Fibroblast of peridontal ligament (primary cell): ENCODE data around the gene SEZ6L.

Experiments
- DNase-seq: peaks from one replicate; pipeline ENCODE4 v3.0.0-alpha.2; 2010; ENCODE audit errors: extremely low read depth

Gene SEZ6L

DNA sequence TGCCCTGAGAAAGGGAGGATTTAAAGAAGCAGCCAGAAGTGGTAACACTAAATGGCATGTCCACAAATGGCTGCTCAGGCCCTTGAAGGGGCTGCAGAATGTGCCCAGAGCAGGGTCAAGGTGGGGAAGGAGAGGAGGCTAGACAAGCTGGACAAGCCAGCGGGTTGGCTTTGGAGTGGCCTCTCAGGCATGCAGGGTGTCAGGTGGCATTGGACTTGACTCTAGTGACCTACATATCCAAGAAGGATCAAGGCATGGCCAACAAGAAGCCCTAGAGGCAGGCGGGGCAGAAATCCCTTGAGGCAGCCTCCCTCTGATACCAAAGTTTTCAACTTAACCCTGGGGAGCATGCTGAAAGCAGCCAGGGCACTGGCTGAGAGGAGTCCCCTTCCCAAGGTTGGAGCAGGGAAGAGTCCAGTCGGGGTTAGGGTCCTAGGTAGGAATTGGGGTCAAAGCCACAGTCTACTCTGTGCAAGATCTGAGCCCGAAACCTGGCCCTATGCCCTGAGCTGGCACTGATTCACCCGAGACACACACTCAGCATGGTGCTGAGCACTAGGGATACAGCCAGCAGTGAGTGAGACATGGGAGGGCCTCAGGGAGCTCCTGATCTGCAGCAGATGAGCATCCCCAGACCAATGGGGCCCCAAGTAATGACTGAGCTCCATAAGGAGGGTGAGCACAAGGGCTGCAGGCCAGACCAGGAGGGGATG lies 164.0 kb downstream of the SEZ6L start:
- no peak for DNase-seq

DNA sequence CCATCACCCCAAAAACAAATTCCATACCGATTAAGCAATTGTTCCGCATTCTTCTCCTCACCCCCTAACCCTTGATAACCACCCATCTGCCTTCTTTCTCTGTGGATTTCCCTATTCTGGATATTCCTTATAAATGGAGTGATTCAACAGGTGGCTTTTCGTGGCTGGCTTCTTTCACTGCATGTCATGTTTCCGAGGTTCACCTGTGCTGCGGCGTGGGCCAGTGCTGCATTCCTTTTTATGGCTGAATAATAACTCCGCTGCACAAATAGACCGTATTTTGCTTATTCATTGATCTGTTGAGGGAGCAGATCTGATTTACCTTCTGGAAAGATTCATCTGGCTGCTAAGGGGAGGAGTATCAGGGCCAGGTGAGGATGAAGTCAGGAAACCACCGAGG lies 165.0 kb downstream of the SEZ6L start:
- DNase-seq = no peak

DNA sequence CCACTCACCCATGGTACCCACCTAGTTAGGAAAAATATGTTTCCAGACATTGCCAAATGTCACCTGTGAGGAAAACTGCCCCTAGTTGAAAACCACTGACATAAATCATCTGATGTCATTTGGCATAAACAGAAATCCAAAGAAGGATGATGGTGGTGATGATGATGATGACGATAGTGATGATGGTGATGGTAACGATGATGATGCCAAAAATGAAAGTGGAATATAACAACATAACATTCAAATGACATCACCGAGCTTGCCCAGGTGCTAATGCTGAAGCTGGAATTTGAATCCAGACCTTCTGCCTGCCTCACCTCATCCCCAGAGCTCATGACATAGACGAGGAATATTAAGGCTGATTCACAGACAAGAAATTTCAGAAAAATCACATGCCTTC lies 167.5 kb downstream of the SEZ6L start:
- DNase-seq = no peak

DNA sequence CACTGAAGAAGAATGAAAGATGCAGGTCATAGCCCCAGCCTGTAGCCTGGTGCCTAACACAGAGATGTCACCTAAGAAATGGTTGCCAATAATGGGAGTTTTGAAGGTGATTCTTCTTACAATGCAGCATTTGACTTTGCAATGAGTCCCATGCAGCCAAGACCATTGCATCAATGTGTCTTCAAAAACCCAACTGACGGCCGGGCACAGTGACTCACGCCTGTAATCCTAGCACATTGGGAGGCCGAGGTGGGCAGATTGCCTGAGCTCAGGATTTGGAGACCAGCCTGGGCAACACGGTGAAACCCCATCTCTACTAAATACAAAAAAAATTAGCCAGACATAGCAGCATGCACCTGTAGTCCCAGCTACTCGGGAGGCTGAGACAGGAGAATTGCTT lies 170.5 kb downstream of the SEZ6L start:
- DNase-seq = no peak

DNA sequence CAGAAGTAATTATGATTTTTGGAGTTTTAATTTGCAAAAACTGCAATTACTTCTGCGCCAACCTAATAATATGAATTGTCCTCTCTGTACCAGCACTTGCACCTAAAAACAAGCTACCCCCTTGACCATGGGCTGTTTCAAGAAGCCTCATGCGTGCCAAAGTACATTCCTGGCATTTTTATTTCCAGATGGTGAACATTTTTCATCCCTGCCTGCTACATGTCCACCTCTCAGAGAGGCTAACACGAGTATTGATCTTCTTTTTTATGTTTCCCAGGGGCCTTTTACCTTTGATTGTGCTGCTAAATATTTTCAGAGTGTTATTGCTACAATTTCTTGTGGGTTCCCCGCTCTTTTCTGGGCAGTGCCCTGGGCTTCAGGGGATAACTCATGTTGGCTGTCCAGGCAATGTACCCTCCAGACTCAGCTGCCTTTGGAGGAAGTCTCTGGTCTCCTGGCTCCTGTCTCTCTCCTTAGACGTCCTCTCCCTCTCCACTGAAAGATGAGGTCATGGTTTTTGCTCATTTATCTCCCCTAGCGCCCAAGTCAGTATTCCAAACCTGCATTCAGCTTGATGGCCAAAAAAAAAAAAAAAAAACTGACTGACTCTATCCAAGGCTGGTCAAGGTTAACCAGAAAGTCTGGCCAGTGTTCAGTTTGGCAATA lies 173.6 kb downstream of the SEZ6L start:
- DNase-seq = no peak

DNA sequence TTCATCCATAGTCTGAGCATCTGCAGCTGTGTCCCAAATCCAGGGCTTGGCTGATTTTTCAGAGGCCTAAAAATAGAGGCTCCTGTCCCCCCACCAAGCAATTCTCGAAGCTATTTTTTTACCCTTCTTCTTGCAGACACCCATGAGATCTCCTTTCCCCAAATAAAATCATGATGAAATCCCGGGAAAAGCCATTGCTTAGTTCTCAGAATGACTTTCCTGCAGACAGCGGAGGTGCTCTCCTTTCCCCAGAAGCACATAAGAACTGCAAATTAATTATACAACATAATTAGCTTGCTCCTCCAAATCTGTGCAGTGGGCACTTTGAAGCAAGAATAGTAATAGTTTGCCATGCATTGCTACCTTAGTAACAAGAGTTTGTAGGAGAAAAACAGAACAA lies 176.2 kb downstream of the SEZ6L start:
- DNase-seq = no peak

DNA sequence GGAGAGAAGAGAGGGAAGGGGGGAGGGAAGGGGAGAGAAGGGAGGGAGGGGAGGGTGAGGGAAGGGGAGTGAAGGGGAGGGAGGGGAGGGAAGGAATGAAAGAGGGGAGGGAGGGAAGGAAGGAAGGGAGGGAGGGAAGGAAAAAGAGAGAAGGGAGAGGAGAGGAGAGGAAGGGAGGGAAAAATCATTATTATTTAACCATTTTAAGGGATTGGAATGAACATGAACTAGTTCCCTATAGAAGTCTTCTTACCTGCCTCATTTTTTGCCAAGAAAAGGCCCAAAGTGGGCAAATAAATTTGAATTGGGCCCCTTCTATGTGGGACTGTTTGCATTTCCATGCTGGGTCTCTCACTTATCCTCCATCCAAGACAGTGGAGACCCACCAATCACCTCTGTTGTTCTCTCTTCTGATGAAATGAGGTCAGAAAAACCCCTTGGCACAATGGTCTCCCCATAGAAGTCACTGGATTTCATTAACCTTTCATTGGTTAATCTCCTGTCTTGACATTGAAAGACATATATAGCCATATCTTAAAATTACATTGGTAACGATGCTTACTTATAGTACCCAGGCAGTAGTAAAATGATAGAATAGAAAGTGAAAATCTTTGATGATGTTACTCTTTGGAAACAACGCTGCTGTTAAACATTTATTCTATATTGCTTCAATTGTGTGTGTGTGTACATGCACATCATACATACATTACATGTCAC lies 179.7 kb downstream of the SEZ6L start:
- DNase-seq = no peak

DNA sequence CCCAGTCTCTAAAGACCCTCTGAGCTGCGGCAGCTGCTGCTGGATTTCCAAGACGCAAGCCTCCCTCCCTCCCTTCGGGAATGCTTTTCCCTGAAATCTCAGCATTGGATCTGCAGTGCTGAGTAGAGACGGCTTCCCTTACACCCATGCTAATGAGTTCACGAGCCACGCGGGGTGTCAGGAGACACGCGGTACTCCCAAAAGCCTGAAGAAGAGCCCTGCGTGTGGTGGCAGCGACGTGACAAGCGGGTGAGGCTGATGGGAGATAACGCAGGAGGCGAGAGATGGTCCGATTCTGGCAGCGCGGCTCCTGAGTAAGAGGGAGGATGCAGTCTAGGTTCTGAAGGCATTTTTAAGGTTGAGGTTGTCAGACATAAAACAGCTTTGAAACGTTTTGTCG lies 185.4 kb downstream of the SEZ6L start:
- no peak for DNase-seq

DNA sequence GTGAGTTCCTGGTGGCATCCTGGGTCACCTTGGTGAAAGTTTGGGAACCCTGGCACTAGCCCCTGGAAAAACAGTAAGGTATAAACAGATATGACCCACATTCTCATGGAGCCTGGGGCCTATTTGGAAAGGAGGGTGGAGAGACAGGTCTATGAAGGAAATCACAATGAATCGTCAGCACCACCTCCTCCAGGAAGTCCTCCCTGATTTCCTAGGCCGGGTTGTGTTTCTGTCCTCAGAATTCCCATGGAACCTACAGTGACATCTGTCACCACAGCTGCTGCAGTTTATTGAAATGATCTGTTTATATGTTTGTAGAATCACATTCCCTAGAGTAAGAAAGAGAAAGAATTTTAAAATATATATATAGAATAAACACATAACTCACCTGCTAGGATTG lies 188.0 kb downstream of the SEZ6L start:
- DNase-seq = no peak

DNA sequence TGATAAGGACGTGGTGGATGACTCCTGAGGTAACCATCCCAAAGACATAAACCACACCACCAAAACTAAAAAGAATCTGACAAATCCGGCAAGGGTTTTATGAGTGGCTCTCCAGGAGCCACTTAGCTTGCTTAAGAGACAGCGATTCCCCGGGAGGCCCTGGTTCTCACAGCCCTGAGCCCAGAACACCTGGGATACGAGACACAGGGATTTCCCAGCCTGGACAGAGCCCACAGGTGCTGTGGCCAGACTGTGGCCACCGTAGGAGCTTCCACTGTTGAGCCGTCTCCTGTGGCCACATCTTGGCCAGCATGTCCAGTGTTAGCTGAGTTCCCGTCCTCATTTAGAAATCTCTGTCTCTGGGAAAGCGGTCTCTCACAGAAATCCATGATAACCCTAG lies 188.6 kb downstream of the SEZ6L start:
- DNase-seq = no peak

DNA sequence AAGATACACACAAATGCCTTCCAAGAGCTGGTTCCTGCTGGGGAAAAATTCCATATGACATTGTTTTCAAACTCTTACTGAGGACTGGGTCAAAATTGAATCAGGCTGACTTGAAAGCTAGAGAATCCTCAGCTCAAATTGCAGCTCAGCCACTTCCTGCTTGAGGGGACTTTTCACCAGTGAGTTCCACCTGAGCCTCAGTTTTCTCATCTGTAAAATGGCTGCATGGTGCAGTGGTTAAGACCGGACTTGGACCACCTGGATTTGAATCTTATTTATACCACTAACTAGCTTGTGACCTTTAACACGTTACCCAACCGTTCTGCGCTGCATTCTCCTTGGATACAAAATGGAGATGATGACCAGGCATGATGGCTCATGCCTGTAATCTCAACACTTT lies 189.9 kb downstream of the SEZ6L start:
- DNase-seq = no peak

DNA sequence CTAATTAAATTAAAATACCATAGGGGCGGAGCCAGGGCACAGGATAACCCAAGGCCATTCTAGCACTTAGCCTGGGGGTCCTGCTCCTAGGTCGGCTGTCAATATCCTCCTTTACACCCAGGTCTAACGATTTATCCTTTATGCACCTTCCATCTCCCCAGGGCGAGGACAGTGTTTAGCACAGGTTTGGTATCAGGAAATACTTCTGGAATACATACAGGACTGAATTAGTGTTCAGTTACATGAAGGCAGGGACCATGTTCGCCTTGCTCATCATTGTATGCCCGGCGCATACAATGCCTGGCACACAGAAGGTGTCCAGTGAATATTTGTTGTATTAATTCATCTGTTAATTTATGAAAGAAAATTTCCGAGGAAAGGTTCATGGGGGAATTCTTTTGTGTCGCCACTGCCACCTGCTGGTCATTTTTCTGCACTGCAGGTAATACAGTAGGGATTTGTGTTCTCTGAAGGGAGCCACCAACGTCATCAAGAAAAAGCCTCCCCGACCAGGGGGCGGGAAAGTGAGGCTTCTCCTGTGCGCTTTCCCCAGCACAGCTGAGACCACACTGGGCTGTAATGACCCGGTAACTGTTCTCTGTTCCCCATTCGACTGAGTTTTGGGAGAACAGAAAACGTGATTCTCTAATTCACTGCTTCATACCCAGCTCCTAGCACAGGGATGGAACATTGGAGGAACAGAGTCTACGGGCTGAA lies 191.1 kb downstream of the SEZ6L start:
- peak; percentile 83 for DNase-seq

DNA sequence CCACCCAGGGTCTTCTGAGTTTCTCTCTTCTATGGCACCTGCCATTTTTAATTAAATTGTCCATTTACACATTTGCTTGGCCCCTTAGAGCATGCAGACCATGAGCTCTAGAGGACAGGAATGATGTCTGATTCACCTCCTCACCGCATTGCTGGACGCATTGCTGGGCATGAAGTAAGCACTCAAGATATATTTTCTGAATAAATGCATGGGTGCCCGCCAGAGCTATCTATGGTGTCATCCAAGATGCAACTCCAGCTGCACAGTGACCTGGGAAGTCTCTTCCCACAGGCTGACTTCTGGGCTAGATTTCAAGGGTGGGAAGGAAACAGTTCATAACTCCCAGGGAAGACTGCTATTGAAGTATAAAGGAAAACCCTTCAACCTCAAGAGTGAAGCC lies 193.2 kb downstream of the SEZ6L start:
- DNase-seq = peak; percentile 48

DNA sequence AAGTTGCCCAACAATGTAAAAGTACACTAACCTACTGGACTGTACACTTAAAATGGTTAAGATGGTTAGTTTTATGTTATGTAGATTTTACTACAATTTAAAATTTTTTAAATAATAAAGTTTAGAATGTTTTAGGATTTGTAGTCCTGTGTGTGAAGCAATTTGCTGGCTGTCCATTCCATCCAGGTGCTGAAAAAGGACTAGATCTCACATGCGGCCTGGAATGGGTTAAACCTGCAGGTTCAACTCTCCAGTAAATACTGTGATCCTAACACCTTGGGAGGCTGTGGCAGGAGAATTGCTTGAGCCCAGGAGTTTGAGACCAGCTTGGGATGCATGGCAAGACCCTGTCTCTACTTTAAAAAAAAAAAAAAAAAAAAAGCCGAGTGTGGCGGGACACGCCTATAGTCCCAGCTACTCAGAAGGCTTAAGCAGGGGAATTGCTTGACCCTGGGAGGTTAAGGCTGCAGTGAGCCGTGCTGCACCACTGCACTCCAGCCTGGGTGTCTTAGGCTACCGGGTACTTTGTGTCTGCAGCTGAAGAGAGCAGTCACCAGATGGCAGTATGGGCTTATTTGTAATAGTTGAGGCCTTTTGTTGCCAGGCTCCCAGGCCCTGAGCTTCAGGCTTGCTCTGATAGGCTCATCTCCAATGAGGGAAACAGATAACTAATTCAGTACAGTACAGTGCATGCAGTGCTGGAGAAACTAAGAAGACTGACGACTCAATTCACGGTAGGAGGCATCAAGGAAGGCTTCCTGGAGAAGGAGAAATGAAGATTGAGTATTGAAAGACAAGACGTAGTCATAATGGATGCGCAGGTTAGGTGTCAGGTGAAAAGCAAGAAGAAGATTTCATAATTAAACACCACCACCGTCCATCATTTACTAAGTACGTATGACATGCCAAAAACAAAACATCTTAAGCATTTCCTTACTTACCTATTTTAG lies 195.1 kb downstream of the SEZ6L start:
- peak; percentile 85 for DNase-seq

DNA sequence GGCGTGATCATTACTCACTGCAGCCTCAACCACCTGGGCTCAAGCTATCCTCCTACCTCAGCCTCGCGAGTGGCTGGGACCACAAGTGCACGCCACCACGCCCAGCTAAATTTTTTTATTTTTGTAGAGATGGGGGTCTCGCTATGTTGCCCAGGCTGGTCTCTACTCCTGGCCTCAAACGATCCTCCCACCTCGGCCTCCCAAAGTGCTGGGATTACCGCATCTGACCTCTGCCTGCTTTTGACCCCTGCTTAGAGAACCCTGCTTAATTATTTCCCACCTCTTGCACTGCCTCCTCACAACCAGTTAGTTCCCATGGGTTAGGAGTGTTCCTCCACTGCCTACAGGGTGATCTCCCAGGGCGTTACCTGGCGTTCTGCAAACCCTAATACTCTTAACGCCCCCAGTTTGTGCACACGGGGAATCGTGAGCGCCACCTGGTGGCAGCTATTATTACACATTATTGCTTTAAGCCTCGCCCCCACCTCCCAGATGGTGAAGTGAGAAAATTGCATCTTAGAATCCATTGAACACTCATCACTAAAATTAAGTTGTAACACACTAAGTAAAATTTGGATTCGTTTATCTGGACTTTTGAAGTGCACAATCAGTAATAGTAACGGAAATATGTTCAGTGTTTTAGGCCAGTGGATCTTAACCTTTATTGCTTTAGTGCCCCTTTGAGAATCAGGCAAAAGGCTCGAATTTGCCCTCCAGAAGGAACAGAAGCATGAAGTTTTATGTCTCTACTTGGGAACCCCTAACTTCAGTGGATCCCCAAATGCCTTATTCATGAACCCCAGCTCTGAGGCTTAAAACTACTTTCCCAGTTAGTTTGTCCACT lies 198.4 kb downstream of the SEZ6L start:
- peak; percentile 49 for DNase-seq

DNA sequence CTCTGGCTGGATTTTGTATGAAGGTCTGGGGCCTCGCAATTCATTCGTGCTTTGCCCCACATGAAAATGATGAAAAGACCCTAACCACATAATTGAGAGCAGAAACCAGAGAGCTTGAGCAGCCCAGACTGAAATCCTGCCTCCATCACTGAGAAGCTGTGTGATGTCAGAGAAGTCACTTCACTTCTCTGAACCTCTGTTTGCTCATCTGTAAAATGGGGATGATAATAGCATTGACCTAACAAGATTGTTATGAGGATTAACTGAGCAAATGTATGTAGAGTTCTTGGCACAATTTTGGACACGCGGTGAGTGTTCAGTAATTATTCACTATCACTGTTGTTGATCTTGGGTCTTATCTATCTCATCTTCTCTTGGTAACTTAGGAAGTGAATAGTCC lies 203.6 kb downstream of the SEZ6L start:
- no peak for DNase-seq

DNA sequence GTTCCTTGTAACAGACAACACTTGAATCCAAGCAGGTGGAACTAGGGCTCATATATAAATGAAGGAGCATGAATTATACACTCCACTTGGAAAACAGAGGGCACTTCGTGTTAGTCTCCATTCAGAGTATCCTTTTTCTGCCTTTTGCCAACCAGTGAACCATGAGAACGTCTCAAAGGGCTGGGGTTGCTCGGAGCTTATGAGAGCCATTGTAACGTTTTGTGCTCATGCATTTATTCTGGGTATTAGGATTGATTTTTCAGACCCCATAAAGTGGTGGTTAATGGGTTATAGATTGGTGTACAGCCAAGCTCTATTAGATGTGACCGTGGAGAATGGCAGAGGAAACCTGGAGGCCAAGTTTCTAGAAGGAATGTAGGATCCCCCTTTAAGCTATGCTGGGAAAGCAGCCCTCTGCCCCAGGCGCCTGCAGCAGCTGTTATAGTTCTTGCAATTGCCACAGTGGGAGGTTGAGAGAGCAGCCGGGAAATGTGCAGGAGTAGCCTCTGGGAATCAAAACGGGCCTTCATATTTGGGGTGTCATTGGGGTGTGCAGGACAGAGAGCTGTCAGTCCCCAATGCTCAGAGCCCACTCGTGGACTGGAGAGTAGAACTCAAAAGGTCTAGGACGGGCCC lies 205.2 kb downstream of the SEZ6L start:
- no peak for DNase-seq

DNA sequence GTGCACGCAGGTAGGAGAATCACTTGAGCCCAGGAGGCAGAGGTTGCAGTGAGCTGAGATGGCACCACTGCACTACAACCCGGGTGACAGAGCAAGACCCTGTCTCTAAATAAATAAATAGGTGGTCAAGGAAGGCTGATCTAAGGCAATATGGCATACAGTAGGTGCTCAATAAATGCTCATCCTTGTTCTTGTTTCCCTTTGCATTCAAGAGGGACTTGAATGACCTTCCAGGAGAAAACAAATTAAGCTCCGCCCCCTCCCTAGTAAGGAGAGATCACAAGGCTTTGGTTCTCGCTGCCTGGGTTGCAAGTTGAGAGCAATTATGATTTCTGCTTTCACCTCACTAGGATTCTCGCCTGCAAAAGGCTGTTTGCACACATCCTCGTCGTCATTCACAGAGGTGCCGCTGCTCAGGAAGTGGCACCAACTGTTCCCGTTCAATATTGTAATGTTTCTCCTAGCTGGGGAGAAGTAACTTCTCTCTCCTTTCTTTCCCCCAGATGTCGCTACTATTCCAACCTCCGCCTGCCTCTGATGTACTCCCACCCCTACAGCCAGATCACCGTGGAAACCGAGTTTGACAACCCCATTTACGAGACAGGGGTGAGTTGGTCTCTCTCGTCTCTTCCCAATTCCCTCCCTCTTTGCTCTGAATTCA lies 208.0 kb downstream of the SEZ6L start:
- no peak for DNase-seq

DNA sequence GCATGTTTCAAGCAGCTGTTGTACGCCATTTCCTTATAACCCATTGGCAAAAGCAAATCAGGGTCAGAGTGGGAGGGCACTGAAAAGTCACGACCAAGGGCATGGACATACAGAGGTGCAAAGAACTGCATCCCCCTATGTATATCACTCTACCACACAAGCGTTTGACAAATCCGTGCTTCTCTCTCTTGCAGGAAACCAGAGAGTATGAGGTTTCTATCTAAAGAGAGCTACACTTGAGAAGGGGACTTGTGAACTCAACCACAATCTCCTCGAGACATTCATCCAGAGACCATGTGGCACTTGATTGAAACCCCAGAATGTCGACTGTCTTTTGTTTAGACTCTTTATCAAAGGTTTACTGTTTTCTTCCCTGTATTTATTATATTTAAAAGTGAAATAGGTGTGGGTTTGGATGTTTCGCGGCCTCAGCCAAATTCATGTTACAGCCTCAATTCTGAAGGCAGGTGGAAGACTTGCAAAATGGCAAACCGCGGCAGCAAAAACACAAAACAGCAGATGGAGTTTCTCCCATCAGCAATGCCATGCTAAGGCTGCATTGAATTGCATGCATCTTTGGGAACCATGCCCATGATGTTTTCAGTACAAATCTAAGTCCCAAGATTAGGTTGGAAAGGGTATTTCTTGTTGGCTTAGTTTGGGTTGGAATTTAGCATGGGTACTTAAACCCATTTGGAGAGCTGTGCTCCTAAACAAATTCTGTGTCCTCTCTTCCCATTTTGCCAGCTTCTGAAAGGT lies 211.0 kb downstream of the SEZ6L start:
- DNase-seq = no peak
